22Rv1 (cell line): ENCODE measurements around the gene CACNB2.

Experiments used
- H3K27ac ChIP-seq: fragments of 450-650 bp; 2 replicates; pipeline ENCODE4 v1.5.1; 2017
- ZFX ChIP-seq: fragments of 450-650 bp; IDR thresholded peaks from 2 replicates; pipeline ENCODE4 v1.6.1; 2017; ENCODE audit warnings: antibody characterized with exemption, borderline replicate concordance
- TF ChIP-seq, protein P1 (sequence below): fragments of 450-650 bp; IDR thresholded peaks from 2 replicates; pipeline ENCODE4 v1.5.1; 2017; ENCODE audit warnings: mild to moderate bottlenecking

Gene CACNB2

DNA sequence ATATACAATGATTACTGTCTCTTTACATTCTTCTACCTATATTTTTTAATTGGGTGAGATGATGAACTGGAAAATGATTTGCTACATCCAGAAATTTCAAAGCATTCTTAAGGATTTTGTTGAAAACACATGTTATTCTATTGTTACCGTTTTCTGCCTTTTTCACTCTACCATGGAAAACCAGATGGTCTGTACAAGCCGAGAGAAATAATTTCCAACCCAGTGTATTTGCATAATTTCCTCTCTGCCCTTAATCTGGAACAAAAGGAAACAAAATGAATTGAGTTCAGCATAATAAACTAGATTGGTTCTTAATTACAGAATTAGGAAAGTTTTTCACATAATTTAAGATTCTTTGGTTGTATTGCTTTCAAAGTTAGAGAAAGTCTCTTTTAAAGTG lies 211.2 kb downstream of the CACNB2 start:
- no peak overlapping the region for H3K27ac ChIP-seq
- TF ChIP-seq, protein P1, sequence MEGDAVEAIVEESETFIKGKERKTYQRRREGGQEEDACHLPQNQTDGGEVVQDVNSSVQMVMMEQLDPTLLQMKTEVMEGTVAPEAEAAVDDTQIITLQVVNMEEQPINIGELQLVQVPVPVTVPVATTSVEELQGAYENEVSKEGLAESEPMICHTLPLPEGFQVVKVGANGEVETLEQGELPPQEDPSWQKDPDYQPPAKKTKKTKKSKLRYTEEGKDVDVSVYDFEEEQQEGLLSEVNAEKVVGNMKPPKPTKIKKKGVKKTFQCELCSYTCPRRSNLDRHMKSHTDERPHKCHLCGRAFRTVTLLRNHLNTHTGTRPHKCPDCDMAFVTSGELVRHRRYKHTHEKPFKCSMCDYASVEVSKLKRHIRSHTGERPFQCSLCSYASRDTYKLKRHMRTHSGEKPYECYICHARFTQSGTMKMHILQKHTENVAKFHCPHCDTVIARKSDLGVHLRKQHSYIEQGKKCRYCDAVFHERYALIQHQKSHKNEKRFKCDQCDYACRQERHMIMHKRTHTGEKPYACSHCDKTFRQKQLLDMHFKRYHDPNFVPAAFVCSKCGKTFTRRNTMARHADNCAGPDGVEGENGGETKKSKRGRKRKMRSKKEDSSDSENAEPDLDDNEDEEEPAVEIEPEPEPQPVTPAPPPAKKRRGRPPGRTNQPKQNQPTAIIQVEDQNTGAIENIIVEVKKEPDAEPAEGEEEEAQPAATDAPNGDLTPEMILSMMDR: no peak
- no peak for TF ChIP-seq ZFX

- no peak overlapping the region for H3K27ac ChIP-seq
- TF ChIP-seq ZFX: no peak
- TF ChIP-seq, protein P1: no peak
These were observed 212.0 kb downstream of the CACNB2 start for GRCh38 chr10:18352175-18352574.

DNA sequence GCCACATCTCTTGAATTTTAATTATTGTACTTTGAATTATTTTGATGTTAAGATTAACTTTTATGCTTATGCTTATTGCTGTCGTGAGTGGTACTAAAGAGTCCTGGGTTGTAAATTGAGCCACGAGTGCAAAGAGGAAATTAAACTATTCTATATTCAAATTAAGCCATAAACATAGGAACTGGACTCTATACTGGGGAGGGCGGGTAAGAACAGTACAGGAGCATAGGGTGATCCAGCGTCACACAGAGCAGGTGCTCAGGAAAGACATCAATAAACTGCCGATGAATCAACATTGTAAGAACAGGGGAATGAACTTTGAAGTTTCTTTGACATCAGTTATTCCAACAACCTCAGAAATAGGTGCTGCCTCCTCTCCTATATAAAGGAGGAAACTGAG lies 219.6 kb downstream of the CACNB2 start:
- H3K27ac ChIP-seq: no peak overlapping the region
- no peak for TF ChIP-seq ZFX
- TF ChIP-seq, protein P1: no peak

- TF ChIP-seq, protein P1: no peak
- TF ChIP-seq ZFX: no peak
- H3K27ac ChIP-seq: no peak overlapping the region
These were observed 222.7 kb downstream of the CACNB2 start for GRCh38 chr10:18362892-18363291.

DNA sequence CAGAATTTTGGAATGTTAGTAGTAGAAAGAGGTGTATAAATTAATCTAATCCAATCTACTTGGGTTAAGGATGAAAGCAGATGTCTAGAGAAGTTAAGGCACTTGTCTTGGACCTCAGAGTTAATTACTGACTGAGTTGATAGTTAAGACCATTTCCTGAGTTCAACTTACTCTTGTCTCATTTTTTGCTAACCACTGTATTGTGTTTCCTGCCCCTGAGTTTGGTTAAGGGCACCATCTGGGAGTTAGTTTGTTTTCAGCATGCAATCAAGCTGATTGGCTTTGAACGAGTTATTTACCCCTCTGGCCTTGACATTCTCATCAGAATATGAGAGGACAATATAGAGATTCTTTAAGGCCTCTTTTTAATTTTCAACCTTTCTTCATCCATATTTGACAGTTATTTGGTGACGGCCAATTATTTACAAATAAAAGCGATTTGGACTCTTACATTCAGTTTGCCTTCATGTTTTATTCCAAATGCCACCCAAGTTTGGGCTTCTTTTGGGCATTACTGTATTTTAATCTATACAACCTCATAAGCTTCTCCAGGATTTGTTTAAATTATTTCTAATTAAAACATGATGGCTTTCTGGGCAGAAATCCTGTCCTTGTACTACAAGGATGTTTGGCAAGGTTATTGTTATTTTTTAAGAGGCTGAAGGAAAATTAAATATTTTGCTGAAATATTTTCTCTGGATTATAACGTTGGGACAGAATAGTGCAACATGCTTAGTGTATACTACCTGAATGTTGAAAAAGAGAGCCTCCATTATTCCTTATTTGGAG lies 225.0 kb downstream of the CACNB2 start:
- H3K27ac ChIP-seq: no peak overlapping the region
- TF ChIP-seq, protein P1: no peak
- TF ChIP-seq ZFX: no peak

DNA sequence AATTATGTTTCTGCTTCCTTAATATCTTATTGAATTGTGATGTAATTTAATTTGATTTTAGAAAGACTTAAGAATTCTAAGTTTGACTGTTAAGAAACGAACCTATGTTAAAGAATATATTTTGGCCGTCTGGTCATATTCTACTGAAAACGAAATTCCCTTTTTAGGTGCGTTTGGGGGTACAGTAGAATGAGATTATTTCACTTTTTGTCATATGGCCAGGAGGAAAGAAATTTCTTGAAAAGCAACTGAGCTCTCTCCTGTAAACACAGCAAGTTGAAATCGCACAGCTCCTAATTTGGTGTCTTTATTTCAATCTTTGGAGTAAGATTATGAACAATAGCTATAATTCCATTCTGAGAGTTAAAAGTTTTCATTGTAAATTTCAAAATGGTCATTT lies 227.6 kb downstream of the CACNB2 start:
- no peak overlapping the region for H3K27ac ChIP-seq
- TF ChIP-seq, protein P1: no peak

- no peak overlapping the region for H3K27ac ChIP-seq
These were observed 228.0 kb downstream of the CACNB2 start for GRCh38 chr10:18368273-18368672.

More at GRCh38 chr10:18368273-18368672, 228.0 kb downstream of the CACNB2 start:
- TF ChIP-seq, protein P1: no peak
- TF ChIP-seq ZFX: no peak
